Measurements from ENCODE around the gene ZNF628.

Gene ZNF628

GRCh38 chr19:55503157-55503501 is 26.7 kb downstream of the ZNF628 start:
- FAIRE-seq (no peak), DNase-seq (ENCODE audit: insufficient read length, low spot score) (no peak)
- TF ChIP-seq POU2F2 (IDR thresholded peaks at IDR 0.05; ENCODE audit: low read depth, low read length) (no peak), POLR2A (IDR thresholded peaks at IDR 0.05; ENCODE audit: low read depth, low read length) (no peak), POLR2AphosphoS5 (IDR thresholded peaks at IDR 0.05; ENCODE audit: low read depth, low read length) (no peak), TAF1 (IDR thresholded peaks at IDR 0.05; ENCODE audit: low read depth, low read length) (no peak), SPI1 (IDR thresholded peaks at IDR 0.05; ENCODE audit: low read depth, low read length) (no peak), PAX5 (IDR thresholded peaks at IDR 0.05; ENCODE audit: insufficient read depth, low read length, severe bottlenecking) (no peak)

GRCh38 chr19:55503502-55504251 is 27.3 kb downstream of the ZNF628 start:
- FAIRE-seq (peak; percentile 100), DNase-seq (ENCODE audit: insufficient read length, low spot score) (peak; percentile 99)
- TF ChIP-seq PAX5 (IDR thresholded peaks at IDR 0.05; ENCODE audit: insufficient read depth, low read length, severe bottlenecking) (no peak), POU2F2 (IDR thresholded peaks at IDR 0.05; ENCODE audit: low read depth, low read length) (peak; percentile 23; the same call in 1 of the 2 replicates), TAF1 (IDR thresholded peaks at IDR 0.05; ENCODE audit: low read depth, low read length) (no peak), POLR2AphosphoS5 (IDR thresholded peaks at IDR 0.05; ENCODE audit: low read depth, low read length) (no peak)

GRCh38 chr19:55504252-55504603 is 27.8 kb downstream of the ZNF628 start:
- DNase-seq (ENCODE audit: insufficient read length, low spot score) (no peak), FAIRE-seq (no peak)
- TF ChIP-seq PAX5 (IDR thresholded peaks at IDR 0.05; ENCODE audit: insufficient read depth, low read length, severe bottlenecking) (no peak), SPI1 (IDR thresholded peaks at IDR 0.05; ENCODE audit: low read depth, low read length) (no peak), POLR2A (IDR thresholded peaks at IDR 0.05; ENCODE audit: low read depth, low read length) (no peak), POU2F2 (IDR thresholded peaks at IDR 0.05; ENCODE audit: low read depth, low read length) (no peak), TAF1 (IDR thresholded peaks at IDR 0.05; ENCODE audit: low read depth, low read length) (no peak), POLR2AphosphoS5 (IDR thresholded peaks at IDR 0.05; ENCODE audit: low read depth, low read length) (no peak)

GRCh38 chr19:55504981-55505380 is 28.6 kb downstream of the ZNF628 start:
- no peak for FAIRE-seq
- DNase-seq (ENCODE audit: insufficient read length, low spot score), result no peak
- TF ChIP-seq PAX5 (IDR thresholded peaks at IDR 0.05; ENCODE audit: insufficient read depth, low read length, severe bottlenecking) (no peak), POU2F2 (IDR thresholded peaks at IDR 0.05; ENCODE audit: low read depth, low read length) (no peak), TAF1 (IDR thresholded peaks at IDR 0.05; ENCODE audit: low read depth, low read length) (no peak), SPI1 (IDR thresholded peaks at IDR 0.05; ENCODE audit: low read depth, low read length) (no peak), POLR2A (IDR thresholded peaks at IDR 0.05; ENCODE audit: low read depth, low read length) (no peak), POLR2AphosphoS5 (IDR thresholded peaks at IDR 0.05; ENCODE audit: low read depth, low read length) (no peak)

- no peak for DNase-seq (ENCODE audit: insufficient read length, low spot score)
- no peak for FAIRE-seq
- no peak for TF ChIP-seq POLR2AphosphoS5 (IDR thresholded peaks at IDR 0.05; ENCODE audit: low read depth, low read length)
- no peak for TF ChIP-seq POLR2A (IDR thresholded peaks at IDR 0.05; ENCODE audit: low read depth, low read length)
- no peak for TF ChIP-seq SPI1 (IDR thresholded peaks at IDR 0.05; ENCODE audit: low read depth, low read length)
- TF ChIP-seq PAX5 (IDR thresholded peaks at IDR 0.05; ENCODE audit: insufficient read depth, low read length, severe bottlenecking), result no peak
- no peak for TF ChIP-seq POU2F2 (IDR thresholded peaks at IDR 0.05; ENCODE audit: low read depth, low read length)
- no peak for TF ChIP-seq TAF1 (IDR thresholded peaks at IDR 0.05; ENCODE audit: low read depth, low read length)
These were observed 31.7 kb downstream of the ZNF628 start for GRCh38 chr19:55508120-55508519.

GRCh38 chr19:55516878-55517620 is 40.6 kb downstream of the ZNF628 start:
- peak; percentile 99 for FAIRE-seq

GRCh38 chr19:55519451-55520311 is 43.3 kb downstream of the ZNF628 start:
- peak; percentile 51 for FAIRE-seq
- no peak for DNase-seq (ENCODE audit: insufficient read length, low spot score)

More at GRCh38 chr19:55516878-55517620, 40.6 kb downstream of the ZNF628 start:
- TF ChIP-seq POLR2A (IDR thresholded peaks at IDR 0.05; ENCODE audit: low read depth, low read length), result no peak
- no peak for TF ChIP-seq SPI1 (IDR thresholded peaks at IDR 0.05; ENCODE audit: low read depth, low read length)
- TF ChIP-seq TAF1 (IDR thresholded peaks at IDR 0.05; ENCODE audit: low read depth, low read length), result no peak
- no peak for TF ChIP-seq PAX5 (IDR thresholded peaks at IDR 0.05; ENCODE audit: insufficient read depth, low read length, severe bottlenecking)
- no peak for TF ChIP-seq POU2F2 (IDR thresholded peaks at IDR 0.05; ENCODE audit: low read depth, low read length)
- no peak for TF ChIP-seq POLR2AphosphoS5 (IDR thresholded peaks at IDR 0.05; ENCODE audit: low read depth, low read length)
- peak; percentile 100 for DNase-seq (ENCODE audit: insufficient read length, low spot score)

GRCh38 chr19:55520691-55521292 is 44.4 kb downstream of the ZNF628 start:
- DNase-seq (ENCODE audit: insufficient read length, low spot score) (no peak), FAIRE-seq (no peak)
- TF ChIP-seq POLR2A (IDR thresholded peaks at IDR 0.05; ENCODE audit: low read depth, low read length), result no peak
- no peak for TF ChIP-seq POLR2AphosphoS5 (IDR thresholded peaks at IDR 0.05; ENCODE audit: low read depth, low read length)
- no peak for TF ChIP-seq PAX5 (IDR thresholded peaks at IDR 0.05; ENCODE audit: insufficient read depth, low read length, severe bottlenecking)
- TF ChIP-seq TAF1 (IDR thresholded peaks at IDR 0.05; ENCODE audit: low read depth, low read length), result no peak
- TF ChIP-seq SPI1 (IDR thresholded peaks at IDR 0.05; ENCODE audit: low read depth, low read length), result no peak
- TF ChIP-seq POU2F2 (IDR thresholded peaks at IDR 0.05; ENCODE audit: low read depth, low read length), result no peak

More at GRCh38 chr19:55519451-55520311, 43.3 kb downstream of the ZNF628 start:
- TF ChIP-seq TAF1 (IDR thresholded peaks at IDR 0.05; ENCODE audit: low read depth, low read length), result no peak

All from GM12891 (cell line).